ENCODE results near the gene LSR. TPM values are rescaled to one million over a fixed set of nuclear protein-coding genes. Genes with fewer than 3 reads are reported as not detected.

The LSR gene
- total RNA-seq, 1 experiment from 2014 or later, result 211 TPM

DNA sequence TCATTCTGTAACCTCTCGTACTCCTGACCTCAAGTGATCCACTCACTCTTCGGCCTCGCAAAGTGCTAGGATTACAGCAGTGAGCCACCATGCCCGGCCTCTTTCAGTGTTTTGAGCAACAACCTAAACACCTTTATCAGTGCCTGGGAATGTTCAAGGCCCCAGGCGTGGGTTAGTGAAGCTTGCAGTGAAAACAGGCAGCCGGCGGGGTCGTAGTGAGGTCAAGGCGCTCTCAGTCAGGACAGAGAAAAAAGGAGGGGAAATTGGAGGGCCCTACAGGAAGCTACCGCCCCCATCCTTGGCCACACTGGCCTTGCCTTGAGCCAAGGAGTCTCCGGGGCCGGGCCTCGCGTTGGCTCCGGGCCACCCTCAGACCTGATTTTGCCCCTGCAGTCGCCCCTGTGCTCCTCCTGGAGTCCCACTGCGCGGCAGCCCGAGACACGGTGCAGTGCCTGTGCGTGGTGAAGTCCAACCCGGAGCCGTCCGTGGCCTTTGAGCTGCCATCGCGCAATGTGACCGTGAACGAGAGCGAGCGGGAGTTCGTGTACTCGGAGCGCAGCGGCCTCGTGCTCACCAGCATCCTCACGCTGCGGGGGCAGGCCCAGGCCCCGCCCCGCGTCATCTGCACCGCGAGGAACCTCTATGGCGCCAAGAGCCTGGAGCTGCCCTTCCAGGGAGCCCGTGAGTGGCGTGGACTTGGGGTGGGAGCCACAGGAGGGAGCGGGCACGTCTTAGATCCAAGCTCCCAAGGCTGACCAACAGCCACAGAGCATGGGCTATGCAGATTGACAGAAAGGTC lies 60.9 kb downstream of the LSR start:
- TF ChIP-seq YY1 (IDR thresholded peaks at IDR 0.05; ENCODE audit: extremely low read depth, insufficient replicate concordance, low read depth, low read length), result no peak
- no peak for TF ChIP-seq CBX3 (IDR thresholded peaks at IDR 0.05; ENCODE audit: low read depth)
- TF ChIP-seq ZFX (IDR thresholded peaks at IDR 0.05), result no peak
- TF ChIP-seq, protein P1, sequence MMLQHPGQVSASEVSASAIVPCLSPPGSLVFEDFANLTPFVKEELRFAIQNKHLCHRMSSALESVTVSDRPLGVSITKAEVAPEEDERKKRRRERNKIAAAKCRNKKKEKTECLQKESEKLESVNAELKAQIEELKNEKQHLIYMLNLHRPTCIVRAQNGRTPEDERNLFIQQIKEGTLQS (IDR thresholded peaks at IDR 0.05), result no peak
- TF ChIP-seq EGR1 (IDR thresholded peaks at IDR 0.05; ENCODE audit: low read depth), result no peak
- CTCF ChIA-PET, result no interaction called here
- Histone ChIP-seq H3K9ac (ENCODE audit: low read length) (no peak overlapping the region), H3K9me3 (ENCODE audit: control insufficient read depth in 1 of 2, insufficient read depth in 1 of 2, low read depth in 1 of 2, low read length in 2 of 2) (no peaks in the 10 kb centered on the region), H3K27ac (ENCODE audit: low read depth, low read length) (no peak overlapping the region), H3K4me2 (ENCODE audit: low read length) (no peak overlapping the region), H3K36me3 (ENCODE audit: control insufficient read depth in 1 of 2, insufficient read depth in 2 of 2, low read length in 2 of 2) (no peaks in the 10 kb centered on the region), H3K4me1 (ENCODE audit: control insufficient read depth in 1 of 2, insufficient read depth in 2 of 2, low read length in 2 of 2) (peaks cover 8 to 31% of the 10 kb centered on the region in 2 experiments; a peak in 3 of 4 replicates), H3K27me3 (ENCODE audit: insufficient read depth, low read length) (no peaks in the 10 kb centered on the region), H2AFZ (ENCODE audit: low read depth, low read length, poor library complexity, severe bottlenecking) (no peak overlapping the region), H3K4me3 (replicated peaks in 1 of 2; ENCODE audit: low read depth in 1 of 2, low read length in 2 of 2) (no peak overlapping the region), H4K20me1 (ENCODE audit: insufficient read depth) (no peaks in the 10 kb centered on the region), H3K9me2 (ENCODE audit: insufficient read depth) (no peaks in the 10 kb centered on the region), H3K79me2 (ENCODE audit: insufficient read depth, low read length) (no peaks in the 10 kb centered on the region)
- DNase-seq (ENCODE audit: low read depth, low spot score) (no peak), ATAC-seq (no peak)
- POLR2A ChIA-PET, result interaction anchor here (1.3 kb wide), 1 partner anchor 10 kb away, joined by 3 read pairs; no protein-coding TSS in a partner anchor
- no TSS peak for BruUV-seq (replicated peaks)
- intact Hi-C loops (cut with micrococcal nuclease), result no loop called here
- RAD21 ChIA-PET (ENCODE audit: low non-redundant PET in 1 of 2, low total read pairs in 2 of 2, uncharacterized antibody in 2 of 2, unreplicated experiment in 2 of 2), result no interaction called here

DNA sequence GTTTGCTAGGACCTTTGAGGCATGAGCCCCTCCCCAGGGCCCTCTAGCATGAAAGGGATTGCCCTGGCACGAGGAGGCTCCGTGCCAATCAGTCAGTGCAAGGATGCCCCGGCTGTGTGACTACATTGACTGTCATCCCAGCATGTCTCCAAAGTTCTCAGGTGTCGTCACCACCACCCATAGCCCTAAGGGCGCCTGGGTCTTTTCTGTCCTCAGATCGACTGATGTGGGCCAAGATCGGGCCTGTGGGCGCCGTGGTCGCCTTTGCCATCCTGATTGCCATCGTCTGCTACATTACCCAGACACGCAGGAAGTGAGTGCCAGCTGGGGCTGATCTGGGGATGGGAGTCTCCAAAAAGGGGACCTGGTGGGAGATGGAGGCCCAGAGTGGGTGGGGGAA lies 61.5 kb downstream of the LSR start:
- DNase-seq (ENCODE audit: low read depth, low spot score), result no peak
- ATAC-seq, result no peak
- intact Hi-C loops (cut with micrococcal nuclease), result no loop called here
- Histone ChIP-seq H3K27me3 (ENCODE audit: insufficient read depth, low read length) (no peaks in the 10 kb centered on the region), H3K9me2 (ENCODE audit: insufficient read depth) (no peaks in the 10 kb centered on the region), H4K20me1 (ENCODE audit: insufficient read depth) (no peaks in the 10 kb centered on the region), H3K9ac (ENCODE audit: low read length) (no peak overlapping the region), H3K4me1 (ENCODE audit: control insufficient read depth in 1 of 2, insufficient read depth in 2 of 2, low read length in 2 of 2) (peaks cover 8 to 31% of the 10 kb centered on the region in 2 experiments; a peak in 3 of 4 replicates), H2AFZ (ENCODE audit: low read depth, low read length, poor library complexity, severe bottlenecking) (no peak overlapping the region), H3K36me3 (ENCODE audit: control insufficient read depth in 1 of 2, insufficient read depth in 2 of 2, low read length in 2 of 2) (no peaks in the 10 kb centered on the region), H3K27ac (ENCODE audit: low read depth, low read length) (no peak overlapping the region), H3K79me2 (ENCODE audit: insufficient read depth, low read length) (no peaks in the 10 kb centered on the region), H3K9me3 (ENCODE audit: control insufficient read depth in 1 of 2, insufficient read depth in 1 of 2, low read depth in 1 of 2, low read length in 2 of 2) (no peaks in the 10 kb centered on the region), H3K4me3 (replicated peaks in 1 of 2; ENCODE audit: low read depth in 1 of 2, low read length in 2 of 2) (no peak overlapping the region), H3K4me2 (ENCODE audit: low read length) (no peak overlapping the region)
- BruUV-seq (replicated peaks), result no TSS peak
- ChIA-PET POLR2A (interaction anchor here (1.3 kb wide), 1 partner anchor 10 kb away, joined by 3 read pairs; no protein-coding TSS in a partner anchor), CTCF (no interaction called here), RAD21 (ENCODE audit: low non-redundant PET in 1 of 2, low total read pairs in 2 of 2, uncharacterized antibody in 2 of 2, unreplicated experiment in 2 of 2) (no interaction called here)
- TF ChIP-seq YY1 (IDR thresholded peaks at IDR 0.05; ENCODE audit: extremely low read depth, insufficient replicate concordance, low read depth, low read length) (no peak), POLR2A (IDR thresholded peaks at IDR 0.05; ENCODE audit: borderline replicate concordance, extremely low read depth, insufficient read depth, insufficient read length) (no peak), EGR1 (IDR thresholded peaks at IDR 0.05; ENCODE audit: low read depth) (no peak), TCF7L2 (IDR thresholded peaks at IDR 0.05; ENCODE audit: borderline replicate concordance, extremely low read depth, insufficient read depth, insufficient read length) (no peak), POLR2AphosphoS5 (IDR thresholded peaks at IDR 0.05; ENCODE audit: low read depth, low read length) (no peak), CEBPB (IDR thresholded peaks at IDR 0.05; ENCODE audit: low read depth) (no peak), ELF1 (IDR thresholded peaks at IDR 0.05; ENCODE audit: borderline replicate concordance, low read depth) (no peak), SIN3A (IDR thresholded peaks at IDR 0.05; ENCODE audit: low read depth) (no peak), CBX3 (IDR thresholded peaks at IDR 0.05; ENCODE audit: low read depth) (no peak)
- TF ChIP-seq, protein P1 (IDR thresholded peaks at IDR 0.05), result no peak
- TF ChIP-seq, protein P2, sequence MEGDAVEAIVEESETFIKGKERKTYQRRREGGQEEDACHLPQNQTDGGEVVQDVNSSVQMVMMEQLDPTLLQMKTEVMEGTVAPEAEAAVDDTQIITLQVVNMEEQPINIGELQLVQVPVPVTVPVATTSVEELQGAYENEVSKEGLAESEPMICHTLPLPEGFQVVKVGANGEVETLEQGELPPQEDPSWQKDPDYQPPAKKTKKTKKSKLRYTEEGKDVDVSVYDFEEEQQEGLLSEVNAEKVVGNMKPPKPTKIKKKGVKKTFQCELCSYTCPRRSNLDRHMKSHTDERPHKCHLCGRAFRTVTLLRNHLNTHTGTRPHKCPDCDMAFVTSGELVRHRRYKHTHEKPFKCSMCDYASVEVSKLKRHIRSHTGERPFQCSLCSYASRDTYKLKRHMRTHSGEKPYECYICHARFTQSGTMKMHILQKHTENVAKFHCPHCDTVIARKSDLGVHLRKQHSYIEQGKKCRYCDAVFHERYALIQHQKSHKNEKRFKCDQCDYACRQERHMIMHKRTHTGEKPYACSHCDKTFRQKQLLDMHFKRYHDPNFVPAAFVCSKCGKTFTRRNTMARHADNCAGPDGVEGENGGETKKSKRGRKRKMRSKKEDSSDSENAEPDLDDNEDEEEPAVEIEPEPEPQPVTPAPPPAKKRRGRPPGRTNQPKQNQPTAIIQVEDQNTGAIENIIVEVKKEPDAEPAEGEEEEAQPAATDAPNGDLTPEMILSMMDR (IDR thresholded peaks at IDR 0.05 in 2 of 3, conservative IDR thresholded peaks at IDR 0.05 in 1 of 3; ENCODE audit: borderline replicate concordance in 1 of 3, insufficient read depth in 1 of 3, low read depth in 2 of 3, low read length in 2 of 3), result no peak
- TF ChIP-seq, protein P3, sequence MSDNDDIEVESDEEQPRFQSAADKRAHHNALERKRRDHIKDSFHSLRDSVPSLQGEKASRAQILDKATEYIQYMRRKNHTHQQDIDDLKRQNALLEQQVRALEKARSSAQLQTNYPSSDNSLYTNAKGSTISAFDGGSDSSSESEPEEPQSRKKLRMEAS (IDR thresholded peaks at IDR 0.05), result no peak
- TF ChIP-seq, protein P4, sequence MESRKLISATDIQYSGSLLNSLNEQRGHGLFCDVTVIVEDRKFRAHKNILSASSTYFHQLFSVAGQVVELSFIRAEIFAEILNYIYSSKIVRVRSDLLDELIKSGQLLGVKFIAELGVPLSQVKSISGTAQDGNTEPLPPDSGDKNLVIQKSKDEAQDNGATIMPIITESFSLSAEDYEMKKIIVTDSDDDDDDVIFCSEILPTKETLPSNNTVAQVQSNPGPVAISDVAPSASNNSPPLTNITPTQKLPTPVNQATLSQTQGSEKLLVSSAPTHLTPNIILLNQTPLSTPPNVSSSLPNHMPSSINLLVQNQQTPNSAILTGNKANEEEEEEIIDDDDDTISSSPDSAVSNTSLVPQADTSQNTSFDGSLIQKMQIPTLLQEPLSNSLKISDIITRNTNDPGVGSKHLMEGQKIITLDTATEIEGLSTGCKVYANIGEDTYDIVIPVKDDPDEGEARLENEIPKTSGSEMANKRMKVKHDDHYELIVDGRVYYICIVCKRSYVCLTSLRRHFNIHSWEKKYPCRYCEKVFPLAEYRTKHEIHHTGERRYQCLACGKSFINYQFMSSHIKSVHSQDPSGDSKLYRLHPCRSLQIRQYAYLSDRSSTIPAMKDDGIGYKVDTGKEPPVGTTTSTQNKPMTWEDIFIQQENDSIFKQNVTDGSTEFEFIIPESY (IDR thresholded peaks at IDR 0.05; ENCODE audit: extremely low read depth, insufficient replicate concordance, low read length), result no peak
